ENCODE measurements around the gene CSK.

- no peak for TF ChIP-seq YY1 (IDR thresholded peaks at IDR 0.05; ENCODE audit: low read depth)
- TF ChIP-seq CTCF (IDR thresholded peaks at IDR 0.05) = no peak
- no peak for TF ChIP-seq TAF1 (IDR thresholded peaks at IDR 0.05; ENCODE audit: borderline replicate concordance, low read depth, low read length)
- TF ChIP-seq JUND (IDR thresholded peaks at IDR 0.05) = no peak
- no peak for TF ChIP-seq FOXM1 (IDR thresholded peaks at IDR 0.05; ENCODE audit: low read depth)
- TF ChIP-seq GATA2 (CRISPR knock-in tag; IDR thresholded peaks at IDR 0.05) = no peak
- no peak for TF ChIP-seq EZH2phosphoT487 (IDR thresholded peaks at IDR 0.05; ENCODE audit: borderline replicate concordance, low read depth)
Measured at GRCh38 chr15:74795966-74796625, 14.2 kb downstream of the CSK start.
